Measurements from ENCODE around the gene PARD6A. TPM values are rescaled to one million over a fixed set of nuclear protein-coding genes. Genes with fewer than 3 reads are reported as not detected.

The PARD6A gene
- total and polyA plus RNA-seq, 2 of the 4 experiments (the other 2 are of a cell fraction): 0.36 to 0.55 TPM

DNA sequence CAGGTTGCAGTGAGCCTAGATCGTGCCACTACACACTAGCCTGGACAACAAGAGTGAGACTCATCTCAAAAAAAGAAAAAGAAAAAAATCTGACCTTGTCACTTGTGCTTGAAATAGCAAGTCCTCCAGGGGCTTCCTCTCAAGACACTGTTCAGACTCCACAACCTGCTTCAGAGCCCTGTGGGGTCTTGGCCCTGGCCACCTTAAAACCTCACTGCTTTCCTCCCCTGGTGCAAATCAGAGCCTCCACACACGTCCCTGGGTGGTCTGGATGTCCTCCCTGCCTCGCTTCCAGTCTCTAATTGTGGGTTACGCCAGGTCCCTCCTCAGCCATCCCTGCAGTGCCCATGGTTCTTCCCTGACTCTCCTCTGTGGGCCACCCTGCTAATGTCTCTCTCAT lies 5.4 kb upstream of the PARD6A start:
- intact Hi-C loops (cut with micrococcal nuclease): no loop called here
- Histone ChIP-seq H4K20me1 (ENCODE audit: insufficient read depth, low read length) (peaks cover 14% of the 10 kb centered on the region), H2BK120ac (ENCODE audit: low read depth, low read length) (no peak overlapping the region), H3K9ac (ENCODE audit: low read depth, low read length) (no peak overlapping the region), H3K36me3 (ENCODE audit: control insufficient read depth, insufficient read depth, low read length) (0 out of 2 replicates have a peak, but pooled peaks cover 1% of the 10 kb centered on the region), H2BK15ac (ENCODE audit: low read depth, low read length) (no peak overlapping the region), H2BK5ac (ENCODE audit: low read depth, low read length, poor library complexity, severe bottlenecking) (no peak overlapping the region), H3K18ac (ENCODE audit: low read depth, low read length) (no peak overlapping the region), H3K79me1 (ENCODE audit: low read depth in 1 of 2, low read length in 2 of 2) (peaks cover 6 to 20% of the 10 kb centered on the region in 2 experiments; a peak in 3 of 4 replicates), H2AK9ac (replicated peaks; ENCODE audit: low read depth, low read length, poor library complexity) (no peak overlapping the region), H2AK5ac (ENCODE audit: low read depth, low read length) (no peak overlapping the region), H3K27ac (ENCODE audit: insufficient read depth, low read length) (no peak overlapping the region), H3K4me2 (ENCODE audit: low read depth, low read length) (no peak overlapping the region), H3K4ac (ENCODE audit: low read depth, low read length) (no peak overlapping the region), H3K9me1 (ENCODE audit: insufficient read depth, low read length) (peaks cover 7% of the 10 kb centered on the region), H2AFZ (replicated peaks; ENCODE audit: low read length, poor library complexity) (no peak overlapping the region), H3K56ac (ENCODE audit: extremely low read depth, insufficient read depth, low read length) (no peak overlapping the region), H4K5ac (ENCODE audit: low read depth, low read length) (no peak overlapping the region), H3K27me3 (ENCODE audit: control insufficient read depth, insufficient read depth, low read length) (peaks cover 21% of the 10 kb centered on the region), H3K4me3 (ENCODE audit: insufficient read depth, low read depth, low read length) (no peak overlapping the region), H3K23ac (ENCODE audit: low read depth, low read length) (no peak overlapping the region), H3K9me3 (ENCODE audit: control insufficient read depth, insufficient read depth, low read length) (no peaks in the 10 kb centered on the region), H4K8ac (ENCODE audit: low read depth in 2 of 2, low read length in 2 of 2) (no peak overlapping the region), H3K4me1 (ENCODE audit: control insufficient read depth, insufficient read depth, low read length) (peaks cover 9% of the 10 kb centered on the region; the same call in 1 of the 2 replicates), H3K14ac (replicated peaks; ENCODE audit: low read depth, low read length) (no peak overlapping the region), H2BK20ac (ENCODE audit: low read depth, low read length) (no peak overlapping the region), H4K91ac (ENCODE audit: insufficient read depth, low read depth, low read length) (no peak overlapping the region)
- CTCF ChIA-PET: no interaction called here
- BruUV-seq (replicated peaks): no TSS peak
- DNase-seq (no peak), ATAC-seq (ENCODE audit: low read depth) (no peak)
- in situ Hi-C loops (cut with MboI; ENCODE audit: low sequenced_read_pairs): no loop called here
- dilution Hi-C loops (cut with HindIII; ENCODE audit: low sequenced_read_pairs, unreplicated experiment): no loop called here
- POLR2A ChIA-PET (ENCODE audit: unreplicated experiment): no interaction called here
- 73% methylated on average over 4 of the region's 4 CpGs; no CpG with 5 or more reads in 1 of the 2 experiments for WGBS, 2 experiments (ENCODE audit: extremely low coverage in 2 of 2, insufficient read length in 1 of 2)
- no peak for TF ChIP-seq SMC3 (IDR thresholded peaks at IDR 0.05; ENCODE audit: low read depth, low read length)
- TF ChIP-seq FOS (IDR thresholded peaks at IDR 0.05; ENCODE audit: low read depth, low read length): no peak
- no peak for TF ChIP-seq CHD1 (IDR thresholded peaks at IDR 0.05; ENCODE audit: low read depth, low read length)
- TF ChIP-seq NFE2L2 (IDR thresholded peaks at IDR 0.05; ENCODE audit: low read depth, low read length): no peak
- TF ChIP-seq BHLHE40 (IDR thresholded peaks at IDR 0.05; ENCODE audit: low read depth, low read length): no peak
- TF ChIP-seq, protein P1, sequence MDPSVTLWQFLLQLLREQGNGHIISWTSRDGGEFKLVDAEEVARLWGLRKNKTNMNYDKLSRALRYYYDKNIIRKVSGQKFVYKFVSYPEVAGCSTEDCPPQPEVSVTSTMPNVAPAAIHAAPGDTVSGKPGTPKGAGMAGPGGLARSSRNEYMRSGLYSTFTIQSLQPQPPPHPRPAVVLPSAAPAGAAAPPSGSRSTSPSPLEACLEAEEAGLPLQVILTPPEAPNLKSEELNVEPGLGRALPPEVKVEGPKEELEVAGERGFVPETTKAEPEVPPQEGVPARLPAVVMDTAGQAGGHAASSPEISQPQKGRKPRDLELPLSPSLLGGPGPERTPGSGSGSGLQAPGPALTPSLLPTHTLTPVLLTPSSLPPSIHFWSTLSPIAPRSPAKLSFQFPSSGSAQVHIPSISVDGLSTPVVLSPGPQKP (IDR thresholded peaks at IDR 0.05; ENCODE audit: borderline replicate concordance, low read depth, low read length): no peak
- no peak for TF ChIP-seq RFX5 (IDR thresholded peaks at IDR 0.05; ENCODE audit: low read depth, low read length)
- no peak for TF ChIP-seq CEBPB (IDR thresholded peaks at IDR 0.05; ENCODE audit: low read depth, low read length)
- no peak for TF ChIP-seq MAZ (IDR thresholded peaks at IDR 0.05; ENCODE audit: borderline replicate concordance, low read depth, low read length)
- TF ChIP-seq RAD21 (IDR thresholded peaks at IDR 0.05; ENCODE audit: low read length): no peak
- no peak for TF ChIP-seq MXI1 (IDR thresholded peaks at IDR 0.05; ENCODE audit: borderline replicate concordance, low read depth, low read length)
- TF ChIP-seq, protein P2, sequence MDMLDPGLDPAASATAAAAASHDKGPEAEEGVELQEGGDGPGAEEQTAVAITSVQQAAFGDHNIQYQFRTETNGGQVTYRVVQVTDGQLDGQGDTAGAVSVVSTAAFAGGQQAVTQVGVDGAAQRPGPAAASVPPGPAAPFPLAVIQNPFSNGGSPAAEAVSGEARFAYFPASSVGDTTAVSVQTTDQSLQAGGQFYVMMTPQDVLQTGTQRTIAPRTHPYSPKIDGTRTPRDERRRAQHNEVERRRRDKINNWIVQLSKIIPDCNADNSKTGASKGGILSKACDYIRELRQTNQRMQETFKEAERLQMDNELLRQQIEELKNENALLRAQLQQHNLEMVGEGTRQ (IDR thresholded peaks at IDR 0.05; ENCODE audit: low read depth, low read length): no peak
- TF ChIP-seq POLR2A (IDR thresholded peaks at IDR 0.05; ENCODE audit: low read depth, low read length): no peak
- TF ChIP-seq MAFK (IDR thresholded peaks at IDR 0.05; ENCODE audit: low read depth, low read length): no peak
- TF ChIP-seq, protein P3, sequence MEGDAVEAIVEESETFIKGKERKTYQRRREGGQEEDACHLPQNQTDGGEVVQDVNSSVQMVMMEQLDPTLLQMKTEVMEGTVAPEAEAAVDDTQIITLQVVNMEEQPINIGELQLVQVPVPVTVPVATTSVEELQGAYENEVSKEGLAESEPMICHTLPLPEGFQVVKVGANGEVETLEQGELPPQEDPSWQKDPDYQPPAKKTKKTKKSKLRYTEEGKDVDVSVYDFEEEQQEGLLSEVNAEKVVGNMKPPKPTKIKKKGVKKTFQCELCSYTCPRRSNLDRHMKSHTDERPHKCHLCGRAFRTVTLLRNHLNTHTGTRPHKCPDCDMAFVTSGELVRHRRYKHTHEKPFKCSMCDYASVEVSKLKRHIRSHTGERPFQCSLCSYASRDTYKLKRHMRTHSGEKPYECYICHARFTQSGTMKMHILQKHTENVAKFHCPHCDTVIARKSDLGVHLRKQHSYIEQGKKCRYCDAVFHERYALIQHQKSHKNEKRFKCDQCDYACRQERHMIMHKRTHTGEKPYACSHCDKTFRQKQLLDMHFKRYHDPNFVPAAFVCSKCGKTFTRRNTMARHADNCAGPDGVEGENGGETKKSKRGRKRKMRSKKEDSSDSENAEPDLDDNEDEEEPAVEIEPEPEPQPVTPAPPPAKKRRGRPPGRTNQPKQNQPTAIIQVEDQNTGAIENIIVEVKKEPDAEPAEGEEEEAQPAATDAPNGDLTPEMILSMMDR (conservative IDR thresholded peaks at IDR 0.05; ENCODE audit: low read depth, low read length): no peak
- no peak for TF ChIP-seq RCOR1 (IDR thresholded peaks at IDR 0.05; ENCODE audit: insufficient replicate concordance, low read length)

All from IMR-90 (cell line).